Renal cortical epithelial cell (primary cell): ENCODE results near the gene IL32. TPM values are rescaled to one million over a fixed set of nuclear protein-coding genes. Genes with fewer than 3 reads are reported as not detected.

Source experiments
- DNase-seq: peaks from one replicate; pipeline ENCODE4 v3.0.0-alpha.2; 2011; ENCODE audit warnings: low read depth
- total RNA-seq: library from RNA; depleted of rRNA; stranded (reverse); fragments of >200 nt; gene quantifications from 2 replicates; pipeline ENCODE4 v1.2.3, GENCODE V29; 2014

The IL32 gene
- total RNA-seq, 1 donor from 2014 or later, result 261 TPM

DNA sequence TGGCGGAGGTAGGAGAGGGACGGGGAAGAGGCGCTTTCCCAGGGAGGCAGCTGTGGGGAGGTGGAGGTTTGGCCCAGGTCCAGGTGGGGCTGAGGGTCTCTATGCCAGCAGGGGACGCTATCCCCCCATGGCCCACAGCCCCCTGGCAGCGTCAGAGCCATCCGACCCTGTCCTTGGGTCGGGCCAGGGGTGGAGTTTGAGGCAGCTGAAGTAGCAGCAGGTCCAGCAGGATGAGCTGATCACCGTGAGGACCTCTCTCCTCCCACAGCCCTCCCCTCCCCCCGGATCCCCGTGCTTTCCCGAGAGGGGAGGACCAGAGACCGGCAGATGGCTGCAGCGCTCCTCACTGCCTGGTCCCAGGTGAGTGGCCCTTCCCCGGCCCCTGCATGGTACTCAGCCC, 50.1 kb downstream of the IL32 start:
- no peak for DNase-seq

DNA sequence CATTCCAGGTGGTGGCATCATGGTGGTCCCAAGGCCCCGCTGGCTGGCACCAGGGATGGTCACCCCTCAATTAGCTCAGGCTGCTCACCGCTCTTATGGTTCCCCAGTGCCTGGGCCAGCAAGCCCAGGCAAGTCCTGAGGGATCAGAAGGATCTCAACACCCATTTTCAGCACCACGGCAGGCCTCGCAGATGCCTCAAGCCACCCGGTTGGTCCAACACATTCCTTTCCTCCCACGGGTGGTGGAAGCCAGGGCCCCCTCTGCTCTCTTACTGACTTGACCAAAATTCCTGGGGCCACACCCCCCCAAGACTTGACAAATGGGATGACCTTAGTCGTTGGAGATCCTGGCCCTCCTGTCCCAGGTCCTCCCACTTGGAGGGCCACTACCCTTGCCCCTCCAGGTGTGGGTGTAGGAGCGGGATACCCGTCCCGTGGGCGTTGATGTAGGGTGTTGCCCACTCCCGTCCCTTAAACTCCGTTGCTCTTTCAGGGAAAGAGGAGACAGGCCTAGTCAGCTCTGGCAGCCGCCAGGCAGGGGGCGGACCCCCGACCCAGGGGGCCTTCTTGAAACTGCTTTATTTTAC, 52.9 kb downstream of the IL32 start:
- DNase-seq, result no peak

DNA sequence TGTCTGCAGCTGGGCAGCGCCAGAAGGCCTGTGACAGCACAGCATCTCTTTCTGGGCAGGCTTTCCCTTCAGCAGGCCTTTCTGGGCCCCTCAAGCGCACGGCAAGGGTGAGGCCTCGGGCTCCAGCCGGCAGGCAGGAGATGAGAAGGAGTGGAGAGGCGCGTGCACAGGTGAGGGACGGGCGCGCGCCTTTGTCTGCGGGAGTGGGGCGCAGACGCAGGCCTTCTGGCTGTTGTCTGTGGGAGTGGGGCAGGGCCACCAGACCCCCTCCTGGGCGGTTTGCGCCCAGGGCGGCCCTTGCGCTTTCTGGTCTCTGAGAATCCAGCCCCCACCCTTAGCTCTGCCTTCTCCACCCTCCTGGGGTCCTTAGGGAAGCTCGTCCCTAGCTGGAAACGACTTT, 53.4 kb downstream of the IL32 start:
- no peak for DNase-seq

Other genes starting within 250 kb of the IL32 start
- gene PRSS21, start 248.4 kb upstream of the IL32 start, total RNA-seq, result 1.2 and 3.1 TPM in 2 replicates
- 0.25 and 1.2 TPM in 2 replicates for gene ZG16B, start 235.3 kb upstream of the IL32 start, total RNA-seq
- gene PRSS22, start 207.5 kb upstream of the IL32 start, total RNA-seq, result 1.8 and 5.4 TPM in 2 replicates
- 39.4 and 39.9 TPM in 2 replicates for gene FLYWCH2, start 182.4 kb upstream of the IL32 start, total RNA-seq
- 35.3 and 42.9 TPM in 2 replicates for gene FLYWCH1, start 153.7 kb upstream of the IL32 start, total RNA-seq
- gene KREMEN2, start 101.4 kb upstream of the IL32 start, total RNA-seq, result 0.50 and 1.9 TPM in 2 replicates
- 2.3 and 17.5 TPM in 2 replicates for gene PAQR4, start 96.3 kb upstream of the IL32 start, total RNA-seq
- gene PKMYT1, start 85.2 kb upstream of the IL32 start, total RNA-seq, result 0.55 and 4.5 TPM in 2 replicates
- 0.20 and 0.35 TPM in 2 replicates for gene CLDN9, start 52.7 kb upstream of the IL32 start, total RNA-seq
- gene CLDN6, start 47.5 kb upstream of the IL32 start, total RNA-seq, result 0.70 and 26.6 TPM in 2 replicates
- 196 and 480 TPM in 2 replicates for gene TNFRSF12A, start 45.3 kb upstream of the IL32 start, total RNA-seq
- gene HCFC1R1, start 41.7 kb upstream of the IL32 start, total RNA-seq, result 8.5 and 13.0 TPM in 2 replicates
- 13.5 and 13.7 TPM in 2 replicates for gene THOC6, start 41.6 kb upstream of the IL32 start, total RNA-seq
- 0.30 and 8.3 TPM in 2 replicates for gene BICDL2, start 28.7 kb upstream of the IL32 start, total RNA-seq
- gene MMP25, start 19.1 kb upstream of the IL32 start, total RNA-seq, result under 0.01 and 0.10 TPM in 2 replicates
- not detected in 2 replicates for gene ZSCAN10, start 33.7 kb downstream of the IL32 start, total RNA-seq
- 15.2 and 20.5 TPM in 2 replicates for gene ZNF205, start 46.9 kb downstream of the IL32 start, total RNA-seq
- 6.1 and 19.3 TPM in 2 replicates for gene ZNF213, start 69.4 kb downstream of the IL32 start, total RNA-seq
- gene OR1F1, start 122.6 kb downstream of the IL32 start, total RNA-seq, result not detected in 2 replicates
- gene ZNF200, start 169.5 kb downstream of the IL32 start, total RNA-seq, result 13.4 and 13.7 TPM in 2 replicates
- gene MEFV, start 191.0 kb downstream of the IL32 start, total RNA-seq, result 0.10 TPM in 1 of 2 replicates, not detected in the other
- gene ZNF263, start 217.9 kb downstream of the IL32 start, total RNA-seq, result 52.7 and 59.0 TPM in 2 replicates
- 3.1 and 4.9 TPM in 2 replicates for gene TIGD7, start 239.8 kb downstream of the IL32 start, total RNA-seq
- 8.5 and 28.2 TPM in 2 replicates for gene ZNF75A, start 239.9 kb downstream of the IL32 start, total RNA-seq